Measurements from ENCODE around the gene DMD. TPM values are rescaled to one million over a fixed set of nuclear protein-coding genes. Genes with fewer than 3 reads are reported as not detected.
"Not testable (repeated sequence)": the region's sequence is repeated elsewhere in the genome, so short reads cannot be mapped to it uniquely, and the experiment has no call there.

DMD gene
- total and polyA plus RNA-seq, 8 donors: 6.8 to 117 (median 44.2) TPM

GRCh38 chrX:33188881-33189280, 22.5 kb downstream of the DMD start:
- Histone ChIP-seq H3K4me3 (no peak overlapping the region), H3K4me1 (no peaks in the 10 kb centered on the region), H3K9me3 (no peaks in the 10 kb centered on the region), H3K27ac (no peak overlapping the region), H3K36me3 (no peaks in the 10 kb centered on the region), H3K27me3 (no peaks in the 10 kb centered on the region)
- DNase-seq: no peak
- no peak for TF ChIP-seq CTCF (IDR thresholded peaks at IDR 0.05)
- no peak for TF ChIP-seq POLR2AphosphoS5 (IDR thresholded peaks at IDR 0.05)
- no peak for TF ChIP-seq POLR2A (IDR thresholded peaks at IDR 0.05)
- TF ChIP-seq EP300 (IDR thresholded peaks at IDR 0.05): no peak
- intact Hi-C loops (cut with DNase I; ENCODE audit: low total_unique reads): no loop called here

DNA sequence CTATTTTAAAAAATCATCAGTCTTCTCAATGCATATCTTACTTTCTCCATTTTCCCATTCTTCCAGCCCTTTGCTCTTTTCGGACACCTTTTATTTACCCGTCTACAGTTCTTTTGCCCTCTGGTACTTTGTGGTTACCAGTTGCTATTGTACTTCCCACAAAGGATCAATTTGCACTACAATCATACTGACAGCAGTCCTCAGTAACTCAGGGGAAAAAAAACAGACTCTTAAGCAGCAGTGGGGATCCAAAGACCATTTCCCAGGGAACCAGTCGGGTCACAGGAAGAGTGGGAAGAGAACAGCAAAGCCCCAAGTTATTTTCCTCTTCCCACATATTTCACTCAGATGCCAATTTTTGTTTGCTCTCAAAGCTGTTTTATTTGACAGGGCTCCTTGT, 23.1 kb downstream of the DMD start:
- Histone ChIP-seq H3K4me3 (no peak overlapping the region), H3K27ac (no peak overlapping the region), H3K4me1 (peaks cover 0 to 5% (median 0%) of the 10 kb centered on the region in 4 donors), H3K36me3 (no peaks in the 10 kb centered on the region), H3K9me3 (no peaks in the 10 kb centered on the region), H3K27me3 (no peaks in the 10 kb centered on the region)
- 14 to 35% (median 26%) methylated on average over 3 of the region's 3 CpGs for WGBS, 5 donors
- no peak for TF ChIP-seq EP300 (IDR thresholded peaks at IDR 0.05)
- TF ChIP-seq CTCF (IDR thresholded peaks at IDR 0.05): no peak
- TF ChIP-seq POLR2A (IDR thresholded peaks at IDR 0.05): no peak
- TF ChIP-seq POLR2AphosphoS5 (IDR thresholded peaks at IDR 0.05): no peak
- DNase-seq: no peak
- intact Hi-C loops (cut with DNase I; ENCODE audit: low total_unique reads): no loop called here

- DNase-seq; H3K4me3 ChIP-seq; intact Hi-C loops (cut with DNase I; ENCODE audit: low total_unique reads); H3K27ac ChIP-seq; H3K9me3 ChIP-seq; H3K36me3 ChIP-seq; H3K27me3 ChIP-seq; H3K4me1 ChIP-seq: not testable (repeated sequence)
- 76 to 94% (median 87%) methylated on average over 8 to 10 of the region's 10 CpGs for WGBS, 5 donors
Observed at GRCh38 chrX:33184803-33185202, 26.5 kb downstream of the DMD start.

- H3K27ac ChIP-seq: peak overlapping the region in 3 of 5 donors; percentile 5 to 44 (median 22)
- DNase-seq: peak; percentile 33 to 67
Observed at GRCh38 chrX:33183361-33183760, 28.0 kb downstream of the DMD start.

More at GRCh38 chrX:33183361-33183760, 28.0 kb downstream of the DMD start:
- WGBS, 5 donors: 2 to 32% (median 15%) methylated on average over 4 of the region's 4 CpGs
- H3K36me3 ChIP-seq: no peaks in the 10 kb centered on the region
- no peaks in the 10 kb centered on the region for H3K9me3 ChIP-seq
- TF ChIP-seq POLR2A (IDR thresholded peaks at IDR 0.05) (no peak), POLR2AphosphoS5 (IDR thresholded peaks at IDR 0.05) (no peak), CTCF (IDR thresholded peaks at IDR 0.05) (no peak), EP300 (IDR thresholded peaks at IDR 0.05) (no peak)
- no peak overlapping the region for H3K4me3 ChIP-seq
- peaks cover 0 to 8% (median 0%) of the 10 kb centered on the region in 4 donors for H3K4me1 ChIP-seq
- intact Hi-C loops (cut with DNase I; ENCODE audit: low total_unique reads): no loop called here
- no peaks in the 10 kb centered on the region for H3K27me3 ChIP-seq
